ENCODE measurements around the gene ESPL1.

Gene ESPL1

DNA sequence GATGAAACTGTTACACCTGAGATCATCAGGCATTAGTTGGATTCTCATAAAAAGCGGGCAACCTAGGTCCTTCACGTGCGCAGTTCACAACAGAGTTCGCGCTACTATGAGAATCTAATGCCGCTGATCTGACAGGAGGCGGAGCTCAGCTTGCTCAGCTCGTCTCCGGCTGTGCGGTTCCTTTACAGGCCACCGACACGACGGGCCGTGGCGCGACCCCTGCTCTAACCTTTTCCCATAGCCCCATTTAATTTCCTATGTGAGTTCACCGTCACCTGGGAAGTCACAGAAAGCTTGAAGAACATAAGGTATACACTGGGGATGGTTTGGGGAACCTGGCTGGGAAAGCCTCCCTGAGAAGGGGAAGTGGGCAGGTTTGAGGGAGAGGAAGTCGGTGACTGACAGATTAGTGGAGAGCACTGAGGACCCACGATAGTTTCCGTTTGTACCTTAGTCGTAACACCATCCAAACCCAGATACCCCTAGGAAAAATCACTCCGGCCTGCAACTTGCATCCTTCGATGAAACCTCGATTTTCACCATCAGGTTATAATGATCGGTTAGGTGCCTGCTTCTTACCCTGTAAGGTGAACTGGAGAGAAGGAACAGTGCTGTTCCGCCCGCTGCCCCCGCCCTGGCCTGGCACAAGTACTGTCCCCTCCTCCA is 56.1 kb downstream of the ESPL1 start:
- no peaks in the 10 kb centered on the region for H3K79me2 ChIP-seq (ENCODE audit: insufficient read depth, low read length)
- H3K4me3 ChIP-seq (ENCODE audit: insufficient read depth, low read length, poor library complexity, severe bottlenecking): peak overlapping the region; percentile 86
- TF ChIP-seq EZH2phosphoT487 (conservative IDR thresholded peaks at IDR 0.05; ENCODE audit: low read length): no peak
- no peak for TF ChIP-seq CTCF (IDR thresholded peaks at IDR 0.05; ENCODE audit: insufficient read depth, low read length, poor library complexity, severe bottlenecking)
- no peaks in the 10 kb centered on the region for H4K20me1 ChIP-seq (ENCODE audit: low read depth, low read length)
- H3K4me2 ChIP-seq (ENCODE audit: low read depth, low read length, poor library complexity, severe bottlenecking): peak overlapping the region; percentile 96
- no peaks in the 10 kb centered on the region for H3K9me2 ChIP-seq (replicated peaks; ENCODE audit: insufficient read depth, low read length)
- no peaks in the 10 kb centered on the region for H3K36me3 ChIP-seq (ENCODE audit: low read length)
- peak overlapping the region; percentile 94 for H3K9ac ChIP-seq (ENCODE audit: low read length)
- no peaks in the 10 kb centered on the region for H3K27me3 ChIP-seq (ENCODE audit: low read length)
- H3F3A ChIP-seq (ENCODE audit: insufficient read depth): peaks cover 14% of the 10 kb centered on the region
- H3K27ac ChIP-seq (ENCODE audit: low read depth, low read length): peak overlapping the region; percentile 91
- H3K9me3 ChIP-seq (ENCODE audit: insufficient read depth, low read length): no peaks in the 10 kb centered on the region
- peak overlapping the region; percentile 84 for H2AFZ ChIP-seq (ENCODE audit: low read depth, low read length, severe bottlenecking)

DNA sequence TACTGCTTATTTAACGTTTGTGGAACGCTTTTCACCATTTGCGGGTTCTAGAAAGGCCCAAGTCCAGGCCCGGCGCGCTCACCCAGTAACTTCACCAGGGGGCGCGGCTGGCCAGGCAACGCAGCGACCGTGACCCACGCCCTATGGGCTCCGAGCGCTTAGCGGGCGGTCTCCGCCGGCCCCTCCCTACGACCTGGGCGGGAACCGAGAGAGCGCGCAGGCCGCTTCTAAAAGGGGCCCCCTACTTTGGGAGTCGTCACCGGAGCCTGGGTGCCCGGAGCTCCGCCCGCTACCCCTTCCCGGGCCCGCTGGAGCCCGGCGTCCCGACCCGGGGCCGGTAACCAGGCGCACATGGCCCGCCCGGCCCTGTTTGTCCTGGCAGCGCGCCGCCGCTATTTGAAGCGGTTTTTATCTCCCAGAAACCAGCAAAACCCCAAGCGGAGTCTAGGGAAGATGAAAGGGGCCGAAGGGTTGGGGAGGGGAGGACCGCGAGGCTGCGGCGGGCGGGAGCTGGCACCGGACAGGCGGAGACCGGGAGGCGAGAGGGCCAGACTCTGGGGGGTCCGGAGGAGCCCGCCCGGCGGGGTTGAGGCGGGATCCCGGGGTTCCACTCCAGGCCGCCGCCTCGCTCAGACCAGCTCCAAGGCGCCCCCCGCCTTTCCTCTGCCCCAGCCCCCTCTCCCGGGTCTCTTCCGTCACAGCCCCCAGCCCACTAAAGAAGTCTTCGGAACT is 56.8 kb downstream of the ESPL1 start:
- Histone ChIP-seq H3K79me2 (ENCODE audit: insufficient read depth, low read length) (no peaks in the 10 kb centered on the region), H3K9me2 (replicated peaks; ENCODE audit: insufficient read depth, low read length) (no peaks in the 10 kb centered on the region), H3K4me2 (ENCODE audit: low read depth, low read length, poor library complexity, severe bottlenecking) (peak overlapping the region; percentile 96), H3K9me3 (ENCODE audit: insufficient read depth, low read length) (no peaks in the 10 kb centered on the region), H2AFZ (ENCODE audit: low read depth, low read length, severe bottlenecking) (peak overlapping the region; percentile 84), H3K9ac (ENCODE audit: low read length) (peak overlapping the region; percentile 94), H3K27me3 (ENCODE audit: low read length) (no peaks in the 10 kb centered on the region), H3K36me3 (ENCODE audit: low read length) (no peaks in the 10 kb centered on the region), H4K20me1 (ENCODE audit: low read depth, low read length) (no peaks in the 10 kb centered on the region), H3F3A (ENCODE audit: insufficient read depth) (peaks cover 14% of the 10 kb centered on the region), H3K4me3 (ENCODE audit: insufficient read depth, low read length, poor library complexity, severe bottlenecking) (peak overlapping the region; percentile 86), H3K27ac (ENCODE audit: low read depth, low read length) (peak overlapping the region; percentile 91)
- peak; percentile 75 for TF ChIP-seq CTCF (IDR thresholded peaks at IDR 0.05; ENCODE audit: insufficient read depth, low read length, poor library complexity, severe bottlenecking)
- TF ChIP-seq EZH2phosphoT487 (conservative IDR thresholded peaks at IDR 0.05; ENCODE audit: low read length): no peak

- Histone ChIP-seq H3K4me3 (ENCODE audit: insufficient read depth, low read length, poor library complexity, severe bottlenecking) (peak overlapping the region; percentile 86), H3K27me3 (ENCODE audit: low read length) (no peaks in the 10 kb centered on the region), H3F3A (ENCODE audit: insufficient read depth) (peaks cover 14% of the 10 kb centered on the region), H4K20me1 (ENCODE audit: low read depth, low read length) (no peaks in the 10 kb centered on the region), H3K27ac (ENCODE audit: low read depth, low read length) (peak overlapping the region; percentile 91), H2AFZ (ENCODE audit: low read depth, low read length, severe bottlenecking) (peak overlapping the region; percentile 84), H3K79me2 (ENCODE audit: insufficient read depth, low read length) (no peaks in the 10 kb centered on the region), H3K9me2 (replicated peaks; ENCODE audit: insufficient read depth, low read length) (no peaks in the 10 kb centered on the region), H3K36me3 (ENCODE audit: low read length) (no peaks in the 10 kb centered on the region), H3K4me2 (ENCODE audit: low read depth, low read length, poor library complexity, severe bottlenecking) (peak overlapping the region; percentile 96), H3K9me3 (ENCODE audit: insufficient read depth, low read length) (no peaks in the 10 kb centered on the region), H3K9ac (ENCODE audit: low read length) (peak overlapping the region; percentile 94)
- no peak for TF ChIP-seq EZH2phosphoT487 (conservative IDR thresholded peaks at IDR 0.05; ENCODE audit: low read length)
- no peak for TF ChIP-seq CTCF (IDR thresholded peaks at IDR 0.05; ENCODE audit: insufficient read depth, low read length, poor library complexity, severe bottlenecking)
These were observed 57.5 kb downstream of the ESPL1 start for GRCh38 chr12:53325511-53326061.
